ENCODE data around the gene SPTSSB. TPM values are rescaled to one million over a fixed set of nuclear protein-coding genes. Genes with fewer than 3 reads are reported as not detected.

The SPTSSB gene
- polyA plus RNA-seq, 4 donors, result 0.19 to 0.96 TPM; not detected in 2

- Histone ChIP-seq H3K27ac (ENCODE audit: low read depth in 1 of 3, low read length in 2 of 3) (no peak overlapping the region), H3K9me3 (ENCODE audit: control insufficient read depth in 2 of 2, insufficient read depth in 1 of 2, low read depth in 1 of 2, low read length in 1 of 2) (peaks cover 0 to 7% of the 10 kb centered on the region in 2 donors), H3K4me3 (ENCODE audit: low read depth in 1 of 3, low read length in 3 of 3) (no peak overlapping the region), H3K4me1 (ENCODE audit: control insufficient read depth in 3 of 3, insufficient read depth in 2 of 3, low read depth in 1 of 3, low read length in 2 of 3) (no peaks in the 10 kb centered on the region), H3K27me3 (ENCODE audit: control insufficient read depth in 3 of 3, insufficient read depth in 3 of 3, low read length in 3 of 3) (no peaks in the 10 kb centered on the region), H3K36me3 (ENCODE audit: control insufficient read depth in 3 of 3, insufficient read depth in 2 of 3, low read depth in 1 of 3, low read length in 3 of 3) (no peaks in the 10 kb centered on the region)
- DNase-seq (no peak), FAIRE-seq (no peak)
These were observed 76.0 kb downstream of the SPTSSB start for GRCh38 chr3:161295325-161295724.

Other genes with a start within 250 kb of the SPTSSB start
- gene NMD3, start 150.2 kb downstream of the SPTSSB start, polyA plus RNA-seq, result 10 to 100 TPM; 15.9 to 49.2 (median 23.2) TPM
- not detected for gene OTOL1, start 125.3 kb upstream of the SPTSSB start, polyA plus RNA-seq